Endodermal cell (in vitro differentiated cells): ENCODE data around the gene TRAF7. TPM values are rescaled to one million over a fixed set of nuclear protein-coding genes. Genes with fewer than 3 reads are reported as not detected.

Experiments
- DNase-seq: peaks from one replicate; pipeline ENCODE4 v3.0.0-alpha.2; 2017
- H3K27ac ChIP-seq: 2 replicates; pipeline ENCODE4 v1.5.1; 2013; ENCODE audit warnings: mild to moderate bottlenecking, low read depth, low read length, moderate library complexity
- H3K27me3 ChIP-seq: 2 replicates; pipeline ENCODE4 v1.6.1; 2013; ENCODE audit warnings: mild to moderate bottlenecking, low read length, moderate library complexity; ENCODE audit not compliant: insufficient read depth, control insufficient read depth, poor library complexity, severe bottlenecking
- H3K36me3 ChIP-seq: 2 replicates; pipeline ENCODE4 v1.7.0; 2013; ENCODE audit warnings: mild to moderate bottlenecking, low read length, moderate library complexity; ENCODE audit not compliant: control insufficient read depth, insufficient read depth
- H3K4me1 ChIP-seq: one replicate; pipeline ENCODE4 v1.7.0; 2013; ENCODE audit warnings: low read length; ENCODE audit not compliant: control insufficient read depth, insufficient read depth
- H3K4me3 ChIP-seq: 2 replicates; pipeline ENCODE4 v1.5.1; 2013; ENCODE audit warnings: mild to moderate bottlenecking, low read length, moderate library complexity
- H3K9ac ChIP-seq: 2 replicates; pipeline ENCODE4 v1.6.1; 2013; ENCODE audit warnings: mild to moderate bottlenecking, low read length, moderate library complexity; ENCODE audit not compliant: poor library complexity, severe bottlenecking; ENCODE audit errors: extremely low read depth
- H3K9me3 ChIP-seq: 2 replicates; pipeline ENCODE4 v1.6.1; 2013; ENCODE audit warnings: mild to moderate bottlenecking, low read length, moderate library complexity; ENCODE audit not compliant: control insufficient read depth
- H3K27ac Mint-ChIP-seq: 2 replicates; pipeline ENCODE4 v1.8.0; 2020; ENCODE audit warnings: mixed read lengths
- H3K27me3 Mint-ChIP-seq: 2 replicates; pipeline ENCODE4 v1.8.0; 2021; ENCODE audit warnings: mild to moderate bottlenecking, mixed read lengths; ENCODE audit not compliant: insufficient read depth
- H3K36me3 Mint-ChIP-seq: 2 replicates; pipeline ENCODE4 v1.8.0; 2020; ENCODE audit warnings: low read depth, mixed read lengths
- H3K4me1 Mint-ChIP-seq: 2 replicates; pipeline ENCODE4 v1.8.0; 2020; ENCODE audit warnings: mixed read lengths
- H3K4me3 Mint-ChIP-seq: 2 replicates; pipeline ENCODE4 v1.8.0; 2020; ENCODE audit warnings: mild to moderate bottlenecking, moderate library complexity, mixed read lengths
- H3K9me3 Mint-ChIP-seq: 2 replicates; pipeline ENCODE4 v1.8.0; 2020; ENCODE audit warnings: mild to moderate bottlenecking, mixed read lengths
- CTCF ChIP-seq: fragments of 200-600 bp; sonication (generic); conservative IDR thresholded peaks from 2 replicates; pipeline ENCODE4 v1.5.0; 2021; ENCODE audit warnings: antibody characterized with exemption, mild to moderate bottlenecking
- WGBS, 2 experiments: methylation state at CpG; one replicate each; pipeline versions ENCODE4 v1.1.5 to v1.1.7; 2013; ENCODE audit warnings: missing lambda C conversion rate in 2 of 2, mixed read lengths in 1 of 2; ENCODE audit not compliant: insufficient coverage in 1 of 2, insufficient read length in 1 of 2; 5-methylcytosine and 5-hydroxymethylcytosine counted together
- total RNA-seq, 2 donors: library from RNA; stranded (reverse); fragmentation: NEBNext Ultra II Directional in 1 of 2; extraction: Animal tissue kit (Norgen Biotek cat#: 25700) in 1 of 2; gene quantifications; 2 replicates in 1 of 2; 3 replicates in 1 of 2; pipeline ENCODE4 v1.2.1, GENCODE V29; 2021

The TRAF7 gene
- total RNA-seq, 2 donors from 2014 or later: 108 to 110 TPM

- peaks cover 24% of the 10 kb centered on the region for H3K4me1 Mint-ChIP-seq
- Histone ChIP-seq H3K9me3 (no peaks in the 10 kb centered on the region), H3K9ac (no peak overlapping the region), H3K36me3 (peaks cover 10% of the 10 kb centered on the region), H3K4me1 (peaks cover 23% of the 10 kb centered on the region), H3K27me3 (no peaks in the 10 kb centered on the region), H3K27ac (peak overlapping the region; percentile 36), H3K4me3 (no peak overlapping the region)
- TF ChIP-seq CTCF: no peak
- no peaks in the 10 kb centered on the region for H3K9me3 Mint-ChIP-seq
- no peak overlapping the region for H3K27ac Mint-ChIP-seq
- no peak for DNase-seq
- H3K27me3 Mint-ChIP-seq: peaks cover 16% of the 10 kb centered on the region
- WGBS, 2 experiments: 87 to 93% methylated on average over 6 of the region's 6 CpGs
- no peak overlapping the region for H3K4me3 Mint-ChIP-seq
- H3K36me3 Mint-ChIP-seq: peaks cover 8% of the 10 kb centered on the region
These were observed 8.2 kb upstream of the TRAF7 start for GRCh38 chr16:2147378-2147777.

- H3K4me1 ChIP-seq: peaks cover 23% of the 10 kb centered on the region
- peaks cover 16% of the 10 kb centered on the region for H3K27me3 Mint-ChIP-seq
- H3K27ac Mint-ChIP-seq: no peak within 1 kb of the TSS
- H3K36me3 Mint-ChIP-seq: peaks cover 11% of the 10 kb centered on the region
- H3K9me3 ChIP-seq: no peaks in the 10 kb centered on the region
- H3K27me3 ChIP-seq: no peaks in the 10 kb centered on the region
- H3K4me1 Mint-ChIP-seq: peaks cover 24% of the 10 kb centered on the region
- H3K4me3 ChIP-seq: peak within 1 kb of the TSS; percentile 73
- H3K27ac ChIP-seq: peak within 1 kb of the TSS; percentile 36
- WGBS, 2 experiments: 10 to 26% methylated on average over 15 to 55 of the region's 55 CpGs
- no peaks in the 10 kb centered on the region for H3K9me3 Mint-ChIP-seq
- no peak for TF ChIP-seq CTCF
- H3K4me3 Mint-ChIP-seq: peak within 1 kb of the TSS; percentile 54
- H3K9ac ChIP-seq: peak within 1 kb of the TSS; percentile 30
- peaks cover 18% of the 10 kb centered on the region for H3K36me3 ChIP-seq
- peak; percentile 93 for DNase-seq
These were observed 7.5 kb upstream of the TRAF7 start, which contains the start of gene RAB26 for GRCh38 chr16:2147981-2148671. TSS of gene RAB26 (plus strand) at chr16:2148625. CDS start at chr16:2148784, 159 bp downstream.

GRCh38 chr16:2148714-2149629, 6.6 kb upstream of the TRAF7 start:
- Mint-ChIP-seq H3K36me3 (peaks cover 19% of the 10 kb centered on the region), H3K4me1 (peaks cover 24% of the 10 kb centered on the region), H3K27ac (no peak overlapping the region), H3K4me3 (peak overlapping the region; percentile 54), H3K9me3 (no peaks in the 10 kb centered on the region), H3K27me3 (peaks cover 12% of the 10 kb centered on the region)
- Histone ChIP-seq H3K4me1 (peaks cover 23% of the 10 kb centered on the region), H3K36me3 (peaks cover 26% of the 10 kb centered on the region), H3K27me3 (no peaks in the 10 kb centered on the region), H3K27ac (no peak overlapping the region), H3K4me3 (peak overlapping the region; percentile 73), H3K9me3 (no peaks in the 10 kb centered on the region), H3K9ac (peak overlapping the region; percentile 30)
- TF ChIP-seq CTCF: peak; percentile 28
- WGBS, 2 experiments: 1 to 3% methylated on average over 23 to 60 of the region's 62 CpGs
- DNase-seq: peak; percentile 76
